CD4-positive, CD25-positive, alpha-beta regulatory T cell (primary cell): ENCODE data around the gene GAP43. TPM values are rescaled to one million over a fixed set of nuclear protein-coding genes. Genes with fewer than 3 reads are reported as not detected.
"Not testable (repeated sequence)": the region's sequence is repeated elsewhere in the genome, so short reads cannot be mapped to it uniquely, and the experiment has no call there.

ENCODE experiments used
- ATAC-seq, 2 donors: fragments of 150-1000 bp; cut with Tn5 transposase; one replicate each; pipeline ENCODE4 v1.10.0; 2021; ENCODE audit warnings: low read depth in 2 of 2, moderate number of reproducible peaks in 2 of 2, moderate library complexity in 1 of 2
- DNase-seq, 3 donors: peaks; one replicate each; pipeline versions ENCODE4 v3.0.0 to v3.0.0-alpha.2; 2012 to 2022; ENCODE audit warnings: mixed read lengths in 1 of 3
- H3K27ac ChIP-seq: one replicate; pipeline ENCODE4 v1.7.0; 2013; ENCODE audit warnings: mild to moderate bottlenecking, low read length; ENCODE audit not compliant: insufficient read depth, poor library complexity, severe bottlenecking
- H3K27me3 ChIP-seq: one replicate; pipeline ENCODE4 v1.7.0; 2013; ENCODE audit warnings: low read length; ENCODE audit not compliant: control insufficient read depth, insufficient read depth
- H3K36me3 ChIP-seq: one replicate; pipeline ENCODE4 v1.7.0; 2013; ENCODE audit warnings: mild to moderate bottlenecking, low read length, moderate library complexity; ENCODE audit not compliant: control insufficient read depth, insufficient read depth
- H3K4me1 ChIP-seq: 2 replicates; pipeline ENCODE4 v1.7.0; 2013; ENCODE audit warnings: mild to moderate bottlenecking, low read length; ENCODE audit not compliant: insufficient read depth, control insufficient read depth, poor library complexity, severe bottlenecking
- H3K4me3 ChIP-seq: one replicate; pipeline ENCODE4 v1.7.0; 2013; ENCODE audit warnings: low read depth, mild to moderate bottlenecking, low read length, moderate library complexity
- H3K9me3 ChIP-seq, 2 experiments: 1 replicate in 1 of 2; 2 replicates in 1 of 2; pipeline ENCODE4 v1.7.0; 2013; ENCODE audit warnings: low read length in 2 of 2, mild to moderate bottlenecking in 1 of 2, moderate library complexity in 1 of 2; ENCODE audit not compliant: control insufficient read depth in 2 of 2
- H3K27ac Mint-ChIP-seq, 3 donors: one replicate each; pipeline ENCODE4 v1.8.0; 2020 to 2022; ENCODE audit warnings: mild to moderate bottlenecking in 3 of 3, mixed read lengths in 3 of 3, moderate library complexity in 2 of 3
- H3K27me3 Mint-ChIP-seq: one replicate; pipeline ENCODE4 v1.8.0; 2022; ENCODE audit warnings: mild to moderate bottlenecking, mixed read lengths
- H3K36me3 Mint-ChIP-seq: one replicate; pipeline ENCODE4 v1.8.0; 2020; ENCODE audit warnings: mixed read lengths
- H3K4me1 Mint-ChIP-seq, 4 donors: one replicate each; pipeline ENCODE4 v1.8.0; 2020 to 2022; ENCODE audit warnings: mixed read lengths in 4 of 4, mild to moderate bottlenecking in 1 of 4
- H3K4me3 Mint-ChIP-seq, 4 donors: one replicate each; pipeline ENCODE4 v1.8.0; 2020 to 2022; ENCODE audit warnings: mild to moderate bottlenecking in 4 of 4, mixed read lengths in 4 of 4, moderate library complexity in 3 of 4
- H3K9me3 Mint-ChIP-seq, 7 donors: one replicate each; pipeline ENCODE4 v1.8.0; 2020 to 2022; ENCODE audit warnings: mixed read lengths in 7 of 7, mild to moderate bottlenecking in 3 of 7, moderate library complexity in 2 of 7
- polyA plus RNA-seq, 4 donors: library from polyadenylated mRNA; unstranded; fragments of 300-500 nt; fragmentation: Illumina TruSeq; gene quantifications; one replicate each; pipeline ENCODE4 v1.2.3, GENCODE V29; 2021
- total RNA-seq: library from RNA; stranded (reverse); gene quantifications from one replicate; pipeline ENCODE4 v1.2.3, GENCODE V29; 2022

GAP43 gene
- total and polyA plus RNA-seq, 5 donors from 2014 or later, result not detected

GRCh38 chr3:115752978-115753377 is 129.7 kb downstream of the GAP43 start:
- H3K36me3 Mint-ChIP-seq, H3K4me3 Mint-ChIP-seq, H3K9me3 Mint-ChIP-seq, H3K9me3 ChIP-seq, ATAC-seq, H3K4me1 Mint-ChIP-seq, H3K27ac ChIP-seq, H3K36me3 ChIP-seq, H3K4me1 ChIP-seq, H3K27me3 ChIP-seq, H3K27ac Mint-ChIP-seq, H3K4me3 ChIP-seq, DNase-seq, H3K27me3 Mint-ChIP-seq: not testable (repeated sequence)

- Mint-ChIP-seq H3K27me3 (no peaks in the 10 kb centered on the region), H3K27ac (no peak overlapping the region), H3K9me3 (peaks cover 0 to 2% (median 0%) of the 10 kb centered on the region in 7 donors)
These were observed 134.9 kb downstream of the GAP43 start for GRCh38 chr3:115758076-115758763.

GRCh38 chr3:115760716-115761115 is 137.4 kb downstream of the GAP43 start:
- no peaks in the 10 kb centered on the region for H3K36me3 ChIP-seq
- H3K27ac Mint-ChIP-seq, result no peak overlapping the region
- H3K4me1 ChIP-seq, result no peaks in the 10 kb centered on the region
- DNase-seq, result no peak
- no peak overlapping the region for H3K4me3 Mint-ChIP-seq
- no peaks in the 10 kb centered on the region for H3K9me3 Mint-ChIP-seq
- H3K27me3 Mint-ChIP-seq, result no peaks in the 10 kb centered on the region
- no peak overlapping the region for H3K27ac ChIP-seq
- no peaks in the 10 kb centered on the region for H3K4me1 Mint-ChIP-seq
- no peaks in the 10 kb centered on the region for H3K36me3 Mint-ChIP-seq
- H3K27me3 ChIP-seq, result no peaks in the 10 kb centered on the region
- H3K9me3 ChIP-seq, result no peaks in the 10 kb centered on the region
- ATAC-seq, result no peak
- no peak overlapping the region for H3K4me3 ChIP-seq

More at GRCh38 chr3:115758076-115758763, 134.9 kb downstream of the GAP43 start:
- ATAC-seq, result no peak
- no peaks in the 10 kb centered on the region for H3K4me1 Mint-ChIP-seq
- H3K36me3 Mint-ChIP-seq, result no peaks in the 10 kb centered on the region
- Histone ChIP-seq H3K9me3 (no peaks in the 10 kb centered on the region), H3K4me3 (no peak overlapping the region), H3K36me3 (no peaks in the 10 kb centered on the region), H3K27me3 (no peaks in the 10 kb centered on the region), H3K4me1 (no peaks in the 10 kb centered on the region), H3K27ac (no peak overlapping the region)
- no peak for DNase-seq
- no peak overlapping the region for H3K4me3 Mint-ChIP-seq

- no peak for ATAC-seq
- Histone ChIP-seq H3K27me3 (peaks cover under 1% of the 10 kb centered on the region), H3K9me3 (no peaks in the 10 kb centered on the region), H3K4me3 (no peak overlapping the region), H3K27ac (no peak overlapping the region), H3K4me1 (no peaks in the 10 kb centered on the region), H3K36me3 (no peaks in the 10 kb centered on the region)
- Mint-ChIP-seq H3K9me3 (no peaks in the 10 kb centered on the region), H3K36me3 (no peaks in the 10 kb centered on the region), H3K4me1 (no peaks in the 10 kb centered on the region), H3K27ac (no peak overlapping the region), H3K27me3 (no peaks in the 10 kb centered on the region), H3K4me3 (no peak overlapping the region)
- DNase-seq, result no peak
These were observed 138.6 kb downstream of the GAP43 start for GRCh38 chr3:115761927-115762305.

- no peak overlapping the region for H3K4me3 Mint-ChIP-seq
- DNase-seq, result no peak
- H3K9me3 ChIP-seq, result no peaks in the 10 kb centered on the region
- no peak for ATAC-seq
- H3K4me1 Mint-ChIP-seq, result no peaks in the 10 kb centered on the region
- no peaks in the 10 kb centered on the region for H3K36me3 ChIP-seq
- no peaks in the 10 kb centered on the region for H3K9me3 Mint-ChIP-seq
- H3K4me1 ChIP-seq, result no peaks in the 10 kb centered on the region
- H3K27ac Mint-ChIP-seq, result no peak overlapping the region
- H3K36me3 Mint-ChIP-seq, result no peaks in the 10 kb centered on the region
- peaks cover 13% of the 10 kb centered on the region for H3K27me3 Mint-ChIP-seq
- H3K27ac ChIP-seq, result no peak overlapping the region
- H3K27me3 ChIP-seq, result peaks cover 6% of the 10 kb centered on the region
- H3K4me3 ChIP-seq, result no peak overlapping the region
These were observed 143.5 kb downstream of the GAP43 start for GRCh38 chr3:115766587-115767482.

GRCh38 chr3:115768661-115769060 is 145.4 kb downstream of the GAP43 start:
- H3K27ac Mint-ChIP-seq, result no peak overlapping the region
- no peak overlapping the region for H3K4me3 Mint-ChIP-seq
- H3K9me3 ChIP-seq, result no peaks in the 10 kb centered on the region
- H3K27me3 Mint-ChIP-seq, result peaks cover 13% of the 10 kb centered on the region
- peaks cover 6% of the 10 kb centered on the region for H3K27me3 ChIP-seq
- ATAC-seq (no peak), DNase-seq (no peak)
- H3K27ac ChIP-seq, result no peak overlapping the region
- H3K4me1 ChIP-seq, result no peaks in the 10 kb centered on the region
- no peaks in the 10 kb centered on the region for H3K9me3 Mint-ChIP-seq
- H3K36me3 ChIP-seq, result no peaks in the 10 kb centered on the region
- no peaks in the 10 kb centered on the region for H3K4me1 Mint-ChIP-seq
- H3K4me3 ChIP-seq, result no peak overlapping the region
- H3K36me3 Mint-ChIP-seq, result no peaks in the 10 kb centered on the region
